Sigmoid colon (tissue), 7 donors: ENCODE results near the gene C11orf42. TPM values are rescaled to one million over a fixed set of nuclear protein-coding genes. Genes with fewer than 3 reads are reported as not detected.

Experiments used
- DNase-seq: peaks from one replicate; pipeline ENCODE4 v3.0.0-alpha.2; 2019
- H3K27ac ChIP-seq, 4 donors: fragments of 200-600 bp; sonication (generic); one replicate each; pipeline ENCODE4 v1.5.1; 2016 to 2019; ENCODE audit warnings: mild to moderate bottlenecking in 1 of 4
- H3K27me3 ChIP-seq, 3 donors: fragments of 200-600 bp; sonication (generic); one replicate each; pipeline ENCODE4 v1.5.1; 2019; ENCODE audit warnings: mild to moderate bottlenecking in 1 of 3
- H3K36me3 ChIP-seq, 4 donors: fragments of 200-600 bp; sonication (generic); one replicate each; pipeline ENCODE4 v1.5.1; 2016 to 2019
- H3K4me1 ChIP-seq, 4 donors: fragments of 200-600 bp; sonication (generic); one replicate each; pipeline ENCODE4 v1.5.1; 2017 to 2019
- H3K4me3 ChIP-seq, 4 donors: fragments of 200-600 bp; sonication (generic); one replicate each; pipeline ENCODE4 v1.5.1; 2017 to 2019; ENCODE audit warnings: mild to moderate bottlenecking in 2 of 4, moderate library complexity in 1 of 4
- H3K9me3 ChIP-seq, 4 donors: fragments of 200-600 bp in 3 of 4; sonication (generic) in 3 of 4; one replicate each; pipeline versions ENCODE4 v1.5.1 to v1.6.1; 2013 to 2019
- CTCF ChIP-seq, 4 experiments: fragments of 450-650 bp in 3 of 4; fragments of 200-600 bp in 1 of 4; IDR thresholded peaks; one replicate each; pipeline ENCODE4 v1.5.1; 2016 to 2019; ENCODE audit warnings: antibody characterized with exemption in 4 of 4, mild to moderate bottlenecking in 3 of 4, moderate library complexity in 2 of 4
- EP300 ChIP-seq, 4 donors: sonication (generic); formaldehyde crosslinking; IDR thresholded peaks; one replicate each; pipeline ENCODE4 v1.6.1; 2017; ENCODE audit warnings: antibody characterized with exemption in 4 of 4
- POLR2A ChIP-seq, 2 donors: fragments of 450-650 bp; IDR thresholded peaks; one replicate each; pipeline ENCODE4 v1.6.1; 2016; ENCODE audit warnings: antibody characterized with exemption in 2 of 2, mild to moderate bottlenecking in 2 of 2, moderate library complexity in 2 of 2
- POLR2AphosphoS5 ChIP-seq, 4 donors: sonication (generic); formaldehyde crosslinking; IDR thresholded peaks; one replicate each; pipeline ENCODE4 v1.6.1; 2017; ENCODE audit warnings: antibody characterized with exemption in 4 of 4
- WGBS, 2 donors: extraction: QIAGEN DNeasy Blood & Tissue Kit; methylation state at CpG; one replicate each; pipeline ENCODE4 v1.1.7; 2013; 5-methylcytosine and 5-hydroxymethylcytosine counted together
- intact Hi-C: fragments of 100-400 bp; cut with DNase I; formaldehyde crosslinking; loops from one replicate; pipeline ENCODE4 v1.15.1; 2023
- polyA plus RNA-seq, 3 donors: library from polyadenylated mRNA; stranded (reverse); fragments of 200-250 nt; gene quantifications; one replicate each; pipeline ENCODE4 v1.2.3, GENCODE V29; 2013
- total RNA-seq, 4 donors: library from RNA; depleted of rRNA; stranded (reverse); fragments of >200 nt; gene quantifications; one replicate each; pipeline ENCODE4 v1.1.0, GENCODE V29; 2016
- donor health status: healthy with polysubstance abuse.
- donor health status: Bipolar disorder and iron deficiency.
- donor health status: healthy.

Gene C11orf42
- total and polyA plus RNA-seq, 7 donors = not detected

- Histone ChIP-seq H3K27ac (no peak within 1 kb of the TSS), H3K4me3 (no peak within 1 kb of the TSS), H3K36me3 (no peaks in the 10 kb centered on the region), H3K9me3 (no peaks in the 10 kb centered on the region), H3K4me1 (peaks cover 0 to 9% (median 4%) of the 10 kb centered on the region in 4 donors), H3K27me3 (no peaks in the 10 kb centered on the region)
- DNase-seq = no peak
- intact Hi-C loops = loop anchor here (10.0 kb wide), 1 partner anchor 446 kb away; the partner anchor contains the start of gene MRPL17
- TF ChIP-seq POLR2A (IDR thresholded peaks at IDR 0.05) (no peak), POLR2AphosphoS5 (IDR thresholded peaks at IDR 0.05) (no peak), EP300 (IDR thresholded peaks at IDR 0.05) (no peak), CTCF (IDR thresholded peaks at IDR 0.05) (no peak)
- 83 to 90% methylated on average over 1 of the region's 1 CpG for WGBS, 2 donors
These were observed 33.5 kb downstream of the C11orf42 start, which contains the start of gene CNGA4 for GRCh38 chr11:6238902-6239301. Gene CNGA4, plus strand, starts transcription at chr11:6239089. Its CDS starts 118 bp downstream, at chr11:6239207.

- Histone ChIP-seq H3K9me3 (no peaks in the 10 kb centered on the region), H3K4me1 (peaks cover 0 to 5% (median 3%) of the 10 kb centered on the region in 4 donors), H3K36me3 (no peaks in the 10 kb centered on the region), H3K27me3 (no peaks in the 10 kb centered on the region), H3K27ac (no peak overlapping the region), H3K4me3 (no peak overlapping the region)
- TF ChIP-seq POLR2A (IDR thresholded peaks at IDR 0.05) = no peak
- TF ChIP-seq CTCF (IDR thresholded peaks at IDR 0.05) = no peak
- no peak for TF ChIP-seq EP300 (IDR thresholded peaks at IDR 0.05)
- no peak for TF ChIP-seq POLR2AphosphoS5 (IDR thresholded peaks at IDR 0.05)
- no peak for DNase-seq
- 97 to 98% methylated on average over 28 of the region's 28 CpGs for WGBS, 2 donors
- intact Hi-C loops = no loop called here
These were observed 34.8 kb downstream of the C11orf42 start for GRCh38 chr11:6240139-6240538.

- DNase-seq = no peak
- intact Hi-C loops = no loop called here
- no peaks in the 10 kb centered on the region for H3K27me3 ChIP-seq
- H3K4me1 ChIP-seq = no peaks in the 10 kb centered on the region
- TF ChIP-seq EP300 (IDR thresholded peaks at IDR 0.05) = no peak
- TF ChIP-seq CTCF (IDR thresholded peaks at IDR 0.05) = no peak
- TF ChIP-seq POLR2A (IDR thresholded peaks at IDR 0.05) = no peak
- TF ChIP-seq POLR2AphosphoS5 (IDR thresholded peaks at IDR 0.05) = no peak
- H3K36me3 ChIP-seq = no peaks in the 10 kb centered on the region
- no peaks in the 10 kb centered on the region for H3K9me3 ChIP-seq
- no peak overlapping the region for H3K4me3 ChIP-seq
- WGBS, 2 donors = 36 to 81% methylated on average over 1 of the region's 1 CpG
- no peak overlapping the region for H3K27ac ChIP-seq
These were observed 35.4 kb downstream of the C11orf42 start for GRCh38 chr11:6240781-6241180.

- no peak for DNase-seq
- H3K4me1 ChIP-seq = no peaks in the 10 kb centered on the region
- WGBS, 2 donors = 92 to 94% methylated on average over 7 of the region's 7 CpGs
- no peaks in the 10 kb centered on the region for H3K36me3 ChIP-seq
- no peak overlapping the region for H3K4me3 ChIP-seq
- no peak for TF ChIP-seq POLR2A (IDR thresholded peaks at IDR 0.05)
- TF ChIP-seq EP300 (IDR thresholded peaks at IDR 0.05) = no peak
- no peak for TF ChIP-seq CTCF (IDR thresholded peaks at IDR 0.05)
- no peak for TF ChIP-seq POLR2AphosphoS5 (IDR thresholded peaks at IDR 0.05)
- H3K9me3 ChIP-seq = no peaks in the 10 kb centered on the region
- no peaks in the 10 kb centered on the region for H3K27me3 ChIP-seq
- intact Hi-C loops = no loop called here
- H3K27ac ChIP-seq = no peak overlapping the region
These were observed 36.0 kb downstream of the C11orf42 start for GRCh38 chr11:6241316-6241715.

GRCh38 chr11:6245536-6245935 is 40.2 kb downstream of the C11orf42 start:
- no peaks in the 10 kb centered on the region for H3K36me3 ChIP-seq
- TF ChIP-seq EP300 (IDR thresholded peaks at IDR 0.05) (no peak), POLR2AphosphoS5 (IDR thresholded peaks at IDR 0.05) (no peak), CTCF (IDR thresholded peaks at IDR 0.05) (no peak), POLR2A (IDR thresholded peaks at IDR 0.05) (no peak)
- no peak for DNase-seq
- no peak overlapping the region for H3K4me3 ChIP-seq
- intact Hi-C loops = no loop called here
- H3K27me3 ChIP-seq = no peaks in the 10 kb centered on the region
- H3K27ac ChIP-seq = no peak overlapping the region
- H3K4me1 ChIP-seq = peaks cover 0 to 8% (median 4%) of the 10 kb centered on the region in 4 donors
- WGBS, 2 donors = 95 to 96% methylated on average over 2 of the region's 2 CpGs
- no peaks in the 10 kb centered on the region for H3K9me3 ChIP-seq
